GM19025 (cell line): Measurements from ENCODE around the gene PPM1H.

ENCODE experiments used
- ATAC-seq: cut with Tn5 transposase; IDR thresholded peaks from one replicate; pipeline ENCODE4 v1.9.1; 2021; ENCODE audit warnings: mild to moderate bottlenecking, low read depth, moderate library complexity; ENCODE audit not compliant: unreplicated experiment

PPM1H gene

GRCh38 chr12:62776575-62776974 lies 158.4 kb downstream of the PPM1H start:
- ATAC-seq, result no peak

DNA sequence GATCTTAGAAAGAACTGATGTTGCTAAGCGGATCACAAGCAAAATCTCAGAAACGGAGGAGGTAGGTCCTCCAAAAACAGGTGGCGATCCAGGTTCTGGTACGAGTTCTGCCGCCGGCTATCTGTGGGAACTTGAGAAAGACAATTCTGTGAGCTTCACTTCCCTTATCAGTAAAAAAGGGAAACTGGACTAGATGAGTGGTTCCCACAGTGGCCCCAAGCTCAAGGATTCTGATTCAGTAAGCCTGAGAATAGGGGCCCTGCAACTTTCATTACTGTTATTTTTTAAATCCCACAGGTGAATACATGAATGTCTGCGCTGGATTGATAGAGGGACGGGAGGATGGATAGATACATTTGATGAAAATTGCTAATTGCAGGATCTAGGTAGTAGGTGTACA lies 160.2 kb downstream of the PPM1H start:
- ATAC-seq, result no peak

- ATAC-seq, result no peak
Measured at GRCh38 chr12:62772416-62772955, 162.5 kb downstream of the PPM1H start.

GRCh38 chr12:62771828-62772227 lies 163.1 kb downstream of the PPM1H start:
- no peak for ATAC-seq

- ATAC-seq, result no peak
Measured at GRCh38 chr12:62770381-62770780, 164.6 kb downstream of the PPM1H start.

DNA sequence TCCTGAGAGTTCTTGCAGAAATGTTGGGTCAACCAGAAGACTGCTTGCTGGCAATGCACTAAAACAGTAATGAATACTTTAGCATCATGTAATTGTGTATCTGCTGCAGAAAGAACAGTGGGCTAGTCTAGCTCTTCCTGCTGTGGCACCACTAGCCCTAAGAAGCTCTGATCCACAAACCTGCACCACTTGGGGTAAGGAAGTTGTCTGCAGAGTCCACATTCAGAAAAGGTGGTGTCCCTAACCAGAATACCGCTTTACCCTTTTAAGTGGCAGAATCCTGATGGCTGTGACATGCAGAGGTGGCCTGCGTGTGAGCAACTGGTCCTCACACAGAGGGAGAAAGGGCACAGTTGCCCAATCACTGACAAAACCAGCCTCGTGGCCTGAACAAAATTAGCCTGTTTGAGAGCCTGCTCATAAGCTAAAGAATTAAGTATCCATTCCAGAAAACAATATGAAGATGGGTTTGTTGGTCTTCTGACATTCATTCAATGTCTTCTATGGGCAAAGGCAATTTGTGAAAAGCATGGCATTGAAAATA lies 165.8 kb downstream of the PPM1H start:
- ATAC-seq, result no peak

GRCh38 chr12:62767946-62768345 lies 167.0 kb downstream of the PPM1H start:
- no peak for ATAC-seq

GRCh38 chr12:62767496-62767895 lies 167.5 kb downstream of the PPM1H start:
- ATAC-seq, result no peak

DNA sequence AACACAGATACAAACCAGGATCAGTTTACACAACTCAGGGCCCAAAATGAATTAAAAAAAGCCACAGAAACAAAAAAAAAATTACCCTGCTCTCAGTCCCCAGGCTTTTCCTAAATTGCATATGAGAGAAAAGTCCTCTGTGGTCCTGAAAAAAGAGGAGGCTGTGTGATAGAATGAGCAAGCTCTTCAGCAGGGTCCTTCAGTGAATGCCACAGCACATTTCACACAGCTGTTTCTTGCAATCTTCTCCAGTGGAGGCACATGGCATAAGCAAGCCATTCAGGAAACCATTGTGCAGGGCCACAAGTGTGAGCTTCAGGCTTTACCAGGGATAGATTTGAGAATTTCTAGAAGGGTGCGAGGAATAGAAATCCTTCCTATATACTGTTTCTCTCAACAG lies 168.5 kb downstream of the PPM1H start:
- no peak for ATAC-seq

DNA sequence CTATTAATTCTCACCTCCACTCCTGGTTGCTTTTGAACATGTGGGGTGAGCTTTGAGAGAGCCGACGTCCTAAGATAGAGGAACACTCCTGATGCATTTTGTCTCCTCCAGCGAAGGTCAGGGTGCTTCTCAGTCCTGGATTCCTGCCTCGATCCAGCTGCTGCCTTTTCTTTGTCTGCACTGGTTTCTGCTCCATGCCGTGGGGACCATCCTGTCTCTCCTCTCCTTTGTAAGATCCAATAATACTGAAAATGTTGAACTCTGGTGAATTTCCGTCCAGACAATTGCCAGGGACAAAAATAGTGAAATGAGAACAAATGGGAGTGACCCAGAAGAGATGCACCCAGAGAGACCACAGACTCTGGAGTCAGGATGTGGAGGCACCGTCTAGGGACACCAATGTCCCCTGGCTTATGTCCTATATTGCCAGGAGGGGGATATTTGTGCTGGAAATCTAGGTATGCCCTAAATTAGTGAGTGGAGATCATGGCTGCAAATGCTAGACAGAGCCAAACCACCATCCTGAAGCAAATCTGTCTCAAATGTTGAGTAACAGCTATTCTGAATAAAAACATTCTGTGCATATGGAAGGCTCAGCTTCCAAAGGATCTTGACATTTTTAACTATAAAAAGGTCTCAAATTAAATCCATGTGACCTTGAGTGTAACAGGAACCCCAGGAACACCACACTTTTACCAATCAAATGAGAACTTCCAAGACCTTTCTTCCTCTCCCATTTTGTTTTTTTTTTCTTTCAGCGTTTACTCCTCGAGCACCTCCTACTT lies 170.9 kb downstream of the PPM1H start:
- no peak for ATAC-seq

DNA sequence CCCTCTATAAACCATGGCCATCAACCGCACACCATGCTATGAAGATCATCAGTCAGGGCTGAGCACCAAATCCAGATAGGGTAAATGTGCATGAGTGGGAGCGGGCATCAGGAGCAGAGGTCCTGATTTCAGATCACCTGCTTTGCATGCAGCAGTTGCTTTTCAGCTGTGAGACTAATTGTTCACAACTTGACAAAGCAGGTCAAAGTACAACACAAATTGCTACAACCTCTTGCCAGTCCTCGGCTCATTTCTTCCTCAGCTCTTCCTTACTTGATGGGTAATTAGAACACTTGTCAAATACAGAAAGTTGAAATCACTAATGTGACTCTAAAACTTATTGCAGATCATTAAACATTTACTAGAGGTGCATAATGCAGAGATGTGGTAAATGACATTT lies 171.6 kb downstream of the PPM1H start:
- ATAC-seq, result no peak

GRCh38 chr12:62762645-62763044 lies 172.3 kb downstream of the PPM1H start:
- no peak for ATAC-seq

DNA sequence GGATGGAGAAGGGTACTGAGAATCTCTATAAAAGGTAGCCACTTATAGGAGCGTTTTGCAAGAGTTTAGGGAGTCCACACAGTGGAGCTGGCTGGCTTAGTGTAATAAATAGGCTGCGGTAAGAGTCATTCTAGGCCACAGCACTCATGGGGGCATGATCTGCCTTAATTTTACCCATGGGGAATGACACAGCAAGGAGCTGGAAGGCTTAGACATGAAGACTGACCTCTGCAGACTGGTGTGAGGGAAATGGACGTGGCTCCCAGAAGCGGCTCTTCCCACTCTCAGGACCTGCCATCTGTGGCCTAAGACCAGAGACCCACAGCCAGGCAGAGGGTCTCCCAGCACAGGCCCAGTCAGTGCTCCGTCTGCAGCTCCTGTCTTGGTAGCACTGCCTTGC lies 173.3 kb downstream of the PPM1H start:
- no peak for ATAC-seq

GRCh38 chr12:62760779-62761178 lies 174.2 kb downstream of the PPM1H start:
- ATAC-seq, result peak; percentile 99

GRCh38 chr12:62760341-62760740 lies 174.6 kb downstream of the PPM1H start:
- peak; percentile 32 for ATAC-seq

- no peak for ATAC-seq
Measured at GRCh38 chr12:62758216-62758615, 176.7 kb downstream of the PPM1H start.

GRCh38 chr12:62757048-62757447 lies 177.9 kb downstream of the PPM1H start:
- no peak for ATAC-seq

DNA sequence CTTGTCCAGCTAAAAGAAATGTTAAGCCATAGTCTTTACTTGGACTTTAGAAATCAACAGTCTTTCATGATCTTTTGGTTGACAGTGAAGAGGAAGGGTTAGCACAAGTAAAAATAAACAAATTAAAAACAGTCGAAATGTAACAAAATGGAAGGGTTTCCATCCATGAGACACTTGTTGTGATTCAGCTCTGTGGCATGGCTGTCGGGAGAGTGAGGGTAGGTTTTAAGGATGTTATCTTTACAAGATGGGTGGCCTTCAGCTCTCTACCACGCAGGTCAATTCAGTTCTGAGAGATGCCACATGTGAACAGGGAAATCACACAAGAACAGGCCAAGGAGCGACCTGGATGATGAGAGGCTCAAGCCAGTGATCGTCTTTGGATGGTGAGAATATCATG lies 180.2 kb downstream of the PPM1H start:
- ATAC-seq, result no peak

DNA sequence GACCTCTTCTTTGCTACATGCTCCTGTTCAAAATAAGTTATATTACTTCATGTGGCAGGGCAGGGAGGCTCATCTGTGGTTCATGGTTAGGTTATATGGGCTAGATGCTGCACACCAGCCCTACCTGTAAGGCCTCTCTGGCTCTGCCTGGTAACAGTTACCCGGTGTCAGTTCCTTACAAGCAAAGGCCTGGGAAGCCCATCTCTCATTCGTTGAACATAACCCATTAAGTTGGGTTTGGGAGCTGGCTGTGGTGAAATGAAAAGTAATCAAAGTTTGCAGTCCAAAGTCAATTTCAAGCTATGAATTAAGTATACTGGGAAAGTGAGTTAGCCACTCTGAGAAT lies 183.2 kb downstream of the PPM1H start:
- ATAC-seq, result no peak

DNA sequence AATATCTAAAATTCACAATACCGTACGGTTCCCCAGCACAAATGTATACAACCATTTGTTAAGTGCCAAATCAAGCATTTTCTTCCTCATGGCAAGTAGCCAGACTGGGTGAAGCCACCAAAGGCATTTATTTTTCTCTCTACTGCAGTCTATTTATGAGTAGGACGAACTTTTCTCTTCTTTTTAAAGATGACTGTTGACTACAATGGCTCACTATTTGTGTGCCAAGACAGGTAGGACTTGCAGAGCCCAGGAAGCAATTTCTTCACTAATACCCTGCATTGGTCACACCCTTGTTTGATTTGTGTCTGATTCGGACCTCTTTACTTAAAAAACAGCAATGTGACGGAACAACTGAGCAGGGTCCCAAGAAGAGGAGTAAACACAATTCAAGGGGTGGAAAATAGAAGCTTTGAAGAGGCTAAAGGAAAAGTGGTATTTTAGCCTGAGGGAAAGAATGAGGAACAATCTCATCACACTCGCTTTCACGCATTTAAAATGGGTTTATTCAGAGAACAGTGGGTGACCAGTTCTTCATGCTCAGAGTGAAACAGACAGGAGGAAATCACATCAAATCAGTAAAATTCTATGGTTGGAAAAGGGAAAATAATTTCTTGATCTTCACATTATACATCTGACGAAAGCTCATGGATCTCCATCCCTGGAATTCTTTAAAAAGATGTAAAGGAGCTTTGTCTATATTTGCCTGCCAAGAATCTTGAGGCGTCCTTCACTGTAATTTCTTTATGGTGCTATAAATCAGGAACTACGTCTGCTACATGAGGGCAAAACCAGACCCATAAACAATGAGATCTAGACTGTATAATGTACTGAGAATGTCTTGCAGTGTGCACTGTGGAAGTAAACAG lies 183.8 kb downstream of the PPM1H start:
- no peak for ATAC-seq

DNA sequence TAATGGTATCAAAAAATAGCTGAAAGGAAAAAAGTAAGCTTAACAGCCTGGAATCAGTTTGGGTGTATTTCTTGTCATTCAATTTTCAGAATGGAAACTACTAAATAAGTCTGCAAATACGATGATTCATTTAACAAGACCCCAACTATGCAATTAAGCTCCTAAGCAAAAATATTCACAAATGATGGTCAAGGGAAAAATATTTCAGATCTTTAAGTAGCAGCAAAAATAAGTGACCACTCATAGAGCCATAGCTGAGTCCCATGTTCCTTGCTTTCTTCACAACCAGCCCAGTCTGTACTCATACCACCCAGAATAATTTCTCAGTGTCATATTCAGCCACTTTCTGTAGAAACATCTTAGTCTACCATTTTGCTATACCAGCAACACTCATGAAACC lies 185.4 kb downstream of the PPM1H start:
- ATAC-seq, result no peak
